K562 (cell line): Measurements from ENCODE around the gene CTDSPL. TPM values are rescaled to one million over a fixed set of nuclear protein-coding genes. Genes with fewer than 3 reads are reported as not detected.
A peak's percentile ranks its signal among the peaks of the same experiment; 100 is the strongest.

Source experiments
- ATF4 ChIP-seq: fragments of 450-650 bp; formaldehyde crosslinking; IDR thresholded peaks from 2 replicates; pipeline ENCODE4 v1.4.0; 2022; ENCODE audit warnings: mild to moderate bottlenecking, moderate library complexity
- BRD9 ChIP-seq: fragments of 450-650 bp; IDR thresholded peaks from 2 replicates; pipeline ENCODE4 v1.6.1; 2018; ENCODE audit warnings: low read depth; ENCODE audit not compliant: partially characterized antibody
- CHD1 ChIP-seq: fragments of 200-600 bp; sonication (generic); IDR thresholded peaks from one replicate; pipeline ENCODE4 v1.6.1; 2012; ENCODE audit warnings: mild to moderate bottlenecking, moderate library complexity, low read length, inconsistent platforms
- FOXA3 ChIP-seq, 2 experiments: fragments of 450-650 bp in 1 of 2; sonication (generic) in 1 of 2; formaldehyde crosslinking; IDR thresholded peaks in 1 of 2; conservative IDR thresholded peaks in 1 of 2; 2 replicates each; pipeline versions ENCODE4 v1.4.0 to v1.8.0; 2020 to 2022; ENCODE audit warnings: mild to moderate bottlenecking in 2 of 2, missing genetic modification reagents in 1 of 2
- HBP1 ChIP-seq: fragments of 450-650 bp; formaldehyde crosslinking; IDR thresholded peaks from 2 replicates; pipeline ENCODE4 v1.4.0; 2022; ENCODE audit warnings: missing genetic modification characterization
- HDGF ChIP-seq: fragments of 450-650 bp; IDR thresholded peaks from 2 replicates; pipeline ENCODE4 v1.6.1; 2016
- LARP7 ChIP-seq: fragments of 450-650 bp; IDR thresholded peaks from 2 replicates; pipeline ENCODE4 v1.6.1; 2016
- MEIS2 ChIP-seq: fragments of 450-650 bp; IDR thresholded peaks from 2 replicates; pipeline ENCODE4 v1.6.1; 2014; ENCODE audit warnings: mild to moderate bottlenecking; ENCODE audit not compliant: partially characterized antibody
- NFATC3 ChIP-seq: fragments of 450-650 bp; IDR thresholded peaks from 2 replicates; pipeline ENCODE4 v1.6.1; 2017; ENCODE audit warnings: mild to moderate bottlenecking
- SNAPC5 ChIP-seq: fragments of 250-450 bp; sonication (Bioruptor Pico); IDR thresholded peaks from 2 replicates; pipeline ENCODE4 v1.8.0; 2021; ENCODE audit warnings: moderate library complexity, mild to moderate bottlenecking, inconsistent platforms
- STAT6 ChIP-seq: sonication (generic); formaldehyde crosslinking; IDR thresholded peaks from 2 replicates; pipeline ENCODE4 v1.8.1; 2023; ENCODE audit warnings: mild to moderate bottlenecking, missing genetic modification reagents
- ZMIZ1 ChIP-seq, 2 experiments: fragments of 150-350 bp in 1 of 2; IDR thresholded peaks; 2 replicates each; pipeline ENCODE4 v1.6.1; 2012 to 2016; ENCODE audit warnings: low read depth in 2 of 2, low read length in 2 of 2, mild to moderate bottlenecking in 1 of 2, moderate library complexity in 1 of 2
- ZNF282 ChIP-seq: sonication (generic); formaldehyde crosslinking; IDR thresholded peaks from 2 replicates; pipeline ENCODE4 v1.8.1; 2023; ENCODE audit warnings: missing genetic modification reagents
- ZNF384 ChIP-seq: IDR thresholded peaks from 2 replicates; pipeline ENCODE4 v1.6.1; 2012; ENCODE audit warnings: low read depth, low read length, improper control_type of control experiment
- ZNF511 ChIP-seq: sonication (generic); formaldehyde crosslinking; IDR thresholded peaks from 2 replicates; pipeline ENCODE4 v1.8.0; 2022; ENCODE audit warnings: mild to moderate bottlenecking, missing genetic modification reagents
- polyA plus RNA-seq, 8 experiments: library from polyadenylated mRNA; depleted of rRNA in 4 of 8; stranded (reverse) in 5 of 8; unstranded in 3 of 8; fragments of >200 nt; fragmentation: Nextera tagmentation in 2 of 8; fragmentation: Illumina TruSeq in 1 of 8; extraction: Ambion mirVana in 2 of 8; extraction: Trizol in 1 of 8; gene quantifications; 2 replicates each; pipeline versions ENCODE4 v1.2.1 to v1.2.3, GENCODE V29; 2011 to 2014; ENCODE audit warnings: inconsistent platforms in 1 of 8, missing spikeins in 1 of 8
- total RNA-seq, 7 experiments: library from RNA; depleted of rRNA in 6 of 7; stranded (reverse); fragments of >200 nt in 6 of 7; fragmentation: Illumina TruSeq in 2 of 7; extraction: Trizol in 2 of 7; gene quantifications; 2 replicates each; pipeline versions ENCODE4 v1.2.1 to v1.2.3, GENCODE V29; 2011 to 2021; ENCODE audit warnings: low replicate concordance in 1 of 7

CTDSPL gene
- total and polyA plus RNA-seq, 9 of the 15 experiments (the other 6 are each of a cell fraction or from before 2014, with no cell fraction given), result 5.1 to 19.3 (median 11.3) TPM

GRCh38 chr3:37993820-37994638 lies 132.3 kb downstream of the CTDSPL start (continued):
- TF ChIP-seq STAT6 (no peak), ZNF282 (CRISPR knock-in tag) (0 out of 2 replicates have a peak, but pooled peaks have one; percentile 69), ZNF511 (CRISPR knock-in tag) (peak; percentile 79; the same call in 1 of the 2 replicates), HBP1 (CRISPR knock-in tag) (peak; percentile 86; the same call in 1 of the 2 replicates), ZMIZ1 (IDR thresholded peaks at IDR 0.05; ENCODE audit: low read depth in 2 of 2, low read length in 2 of 2) (peak in 1 of 2 experiments; percentile 77; a peak in 2 of 4 replicates), NFATC3 (peak; percentile 20; the same call in 1 of the 2 replicates), HDGF (peak; percentile 29; the same call in 1 of the 2 replicates), CHD1 (no peak), MEIS2 (no peak), BRD9 (no peak), SNAPC5 (CRISPR knock-in tag) (no peak), LARP7 (peak; percentile 85; the same call in 1 of the 2 replicates), FOXA3 (CRISPR knock-in tag; conservative IDR thresholded peaks at IDR 0.05 in 1 of 2, IDR thresholded peaks at IDR 0.05 in 1 of 2) (peak in 1 of 2 experiments; percentile 68; a peak in 1 of 4 replicates), ATF4 (CRISPR knock-in tag) (0 out of 2 replicates have a peak, but pooled peaks have one; percentile 18), ZNF384 (no peak; the same call in 1 of the 2 replicates)
